Measurements from ENCODE around the gene RAG1.

RAG1 gene

DNA sequence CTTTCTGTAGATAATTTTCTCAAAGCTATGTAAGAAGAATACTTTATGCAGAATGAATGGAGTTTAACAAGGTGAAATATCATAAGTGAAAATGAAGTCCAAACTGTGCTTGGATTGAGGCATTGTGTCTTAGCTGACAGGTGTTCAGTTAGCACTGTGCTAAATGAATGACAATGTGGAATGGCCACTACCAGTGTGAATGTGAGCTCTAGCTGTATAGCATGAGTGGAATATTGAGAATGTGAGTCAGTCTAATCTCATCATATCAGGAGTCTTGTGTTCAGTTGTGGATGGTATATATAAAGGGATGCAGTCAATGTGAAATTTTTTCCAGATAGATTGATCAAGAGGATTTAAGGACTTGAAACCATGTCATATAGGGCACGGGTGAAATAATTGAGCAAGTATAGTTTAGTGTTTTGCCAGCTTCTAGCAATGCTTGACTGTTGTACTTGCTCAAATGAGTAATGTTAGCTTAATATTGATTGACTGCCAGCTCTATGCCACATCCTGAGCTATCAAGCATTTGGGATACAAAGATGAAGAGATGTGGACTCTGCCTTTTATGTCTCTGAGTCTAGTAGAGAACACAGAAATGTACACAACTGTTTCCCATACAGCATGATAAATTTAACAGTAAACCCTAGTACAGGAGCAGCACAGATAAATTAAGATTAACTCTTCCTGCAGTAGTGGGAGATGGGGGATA is 40.8 kb downstream of the RAG1 start:
- TF ChIP-seq, protein P1, sequence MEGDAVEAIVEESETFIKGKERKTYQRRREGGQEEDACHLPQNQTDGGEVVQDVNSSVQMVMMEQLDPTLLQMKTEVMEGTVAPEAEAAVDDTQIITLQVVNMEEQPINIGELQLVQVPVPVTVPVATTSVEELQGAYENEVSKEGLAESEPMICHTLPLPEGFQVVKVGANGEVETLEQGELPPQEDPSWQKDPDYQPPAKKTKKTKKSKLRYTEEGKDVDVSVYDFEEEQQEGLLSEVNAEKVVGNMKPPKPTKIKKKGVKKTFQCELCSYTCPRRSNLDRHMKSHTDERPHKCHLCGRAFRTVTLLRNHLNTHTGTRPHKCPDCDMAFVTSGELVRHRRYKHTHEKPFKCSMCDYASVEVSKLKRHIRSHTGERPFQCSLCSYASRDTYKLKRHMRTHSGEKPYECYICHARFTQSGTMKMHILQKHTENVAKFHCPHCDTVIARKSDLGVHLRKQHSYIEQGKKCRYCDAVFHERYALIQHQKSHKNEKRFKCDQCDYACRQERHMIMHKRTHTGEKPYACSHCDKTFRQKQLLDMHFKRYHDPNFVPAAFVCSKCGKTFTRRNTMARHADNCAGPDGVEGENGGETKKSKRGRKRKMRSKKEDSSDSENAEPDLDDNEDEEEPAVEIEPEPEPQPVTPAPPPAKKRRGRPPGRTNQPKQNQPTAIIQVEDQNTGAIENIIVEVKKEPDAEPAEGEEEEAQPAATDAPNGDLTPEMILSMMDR (IDR thresholded peaks at IDR 0.05; ENCODE audit: low read depth, low read length) = no peak

DNA sequence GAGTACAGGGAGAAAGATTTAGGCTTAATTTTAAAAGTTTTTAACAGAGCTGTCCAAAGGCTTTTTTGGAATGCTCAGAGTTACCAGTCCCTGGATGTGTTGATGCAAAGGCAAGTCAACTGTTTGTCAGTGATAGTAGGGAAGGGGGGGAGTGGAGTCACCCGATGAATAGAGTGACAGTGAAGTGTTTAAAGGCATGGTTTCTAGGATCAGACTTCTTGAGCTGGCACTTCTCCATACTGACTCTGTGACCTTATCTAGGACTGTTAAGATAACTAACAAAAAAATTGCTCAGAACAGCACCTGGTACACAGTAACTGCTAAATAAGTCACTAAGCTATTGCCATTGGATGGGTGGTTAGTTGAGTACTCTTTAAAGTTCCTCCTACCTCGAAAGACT is 41.6 kb downstream of the RAG1 start:
- Histone ChIP-seq H3K4me3 (ENCODE audit: low read depth, low read length) (no peak overlapping the region), H3K9me3 (no peaks in the 10 kb centered on the region), H3K27me3 (no peaks in the 10 kb centered on the region), H3K4me1 (no peaks in the 10 kb centered on the region), H3K36me3 (no peaks in the 10 kb centered on the region)
- TF ChIP-seq, protein P1 (IDR thresholded peaks at IDR 0.05; ENCODE audit: low read depth, low read length) = no peak
- DNase-seq = no peak

More for the DNA sequence above, 40.8 kb downstream of the RAG1 start:
- Histone ChIP-seq H3K4me3 (ENCODE audit: low read depth, low read length) (no peak overlapping the region), H3K27me3 (no peaks in the 10 kb centered on the region), H3K9me3 (no peaks in the 10 kb centered on the region), H3K36me3 (no peaks in the 10 kb centered on the region), H3K4me1 (no peaks in the 10 kb centered on the region)
- no peak for DNase-seq

DNA sequence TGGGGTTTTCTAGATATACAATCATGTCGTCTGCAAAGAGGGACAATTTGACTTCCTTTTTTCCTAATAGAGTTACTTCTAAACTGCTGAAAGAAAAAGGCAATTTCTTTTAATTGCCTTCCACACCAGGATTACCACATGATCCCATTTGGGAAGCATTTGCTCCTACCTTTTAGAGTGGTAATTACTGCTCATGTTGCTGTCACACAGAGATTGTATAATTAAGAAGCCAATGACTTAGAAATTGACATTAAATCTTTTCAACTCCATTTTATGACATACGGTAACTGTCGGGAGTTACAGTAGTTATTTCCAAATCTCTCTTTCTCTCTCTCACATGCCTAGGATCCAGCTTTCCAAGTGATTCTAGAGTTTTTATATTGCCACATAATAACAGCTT is 48.0 kb downstream of the RAG1 start:
- Histone ChIP-seq H3K4me3 (ENCODE audit: low read depth, low read length) (no peak overlapping the region), H3K9me3 (no peaks in the 10 kb centered on the region), H3K36me3 (no peaks in the 10 kb centered on the region), H3K27me3 (no peaks in the 10 kb centered on the region), H3K4me1 (peaks cover 11% of the 10 kb centered on the region)
- no peak for DNase-seq
- TF ChIP-seq, protein P1 (IDR thresholded peaks at IDR 0.05; ENCODE audit: low read depth, low read length) = no peak

DNA sequence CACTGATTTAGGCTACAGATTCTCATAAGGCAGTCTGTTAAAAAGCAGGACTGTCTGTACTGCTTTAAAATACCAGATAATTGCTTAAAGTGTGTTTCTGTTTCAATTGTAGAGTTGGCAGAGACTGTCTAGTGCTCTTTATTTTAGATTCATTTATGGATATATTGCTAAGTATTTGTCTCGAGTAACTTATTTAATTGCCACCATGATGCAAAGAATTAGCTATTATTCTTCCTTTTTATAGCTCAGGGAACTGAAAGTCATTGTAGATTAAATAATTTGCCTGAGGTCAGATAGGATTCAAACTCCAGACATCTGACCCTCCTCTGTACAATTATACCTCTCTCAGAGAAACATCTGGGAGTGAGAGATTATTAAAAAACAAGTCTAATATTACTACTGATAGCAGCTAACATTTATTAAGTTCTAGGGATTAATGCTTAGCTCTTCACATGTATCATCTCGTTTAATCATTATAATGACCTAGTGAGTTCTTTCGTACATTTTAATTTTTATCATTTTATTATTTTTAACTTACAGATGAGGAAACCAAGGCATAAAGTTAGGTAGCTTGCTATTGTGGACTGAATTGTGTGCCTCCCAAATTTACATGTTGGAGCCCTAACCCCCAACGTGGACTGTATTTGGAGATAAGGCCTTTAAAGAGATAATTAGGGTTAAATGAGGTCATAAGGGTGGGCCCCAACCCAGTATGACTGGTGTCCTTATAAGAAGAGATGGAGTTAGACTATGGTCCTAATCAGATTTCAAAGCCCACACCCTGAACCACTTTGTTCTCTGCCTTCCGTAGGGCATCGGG is 49.9 kb downstream of the RAG1 start:
- H3K36me3 ChIP-seq = no peaks in the 10 kb centered on the region
- H3K4me1 ChIP-seq = peaks cover 18% of the 10 kb centered on the region
- no peak overlapping the region for H3K4me3 ChIP-seq (ENCODE audit: low read depth, low read length)
- TF ChIP-seq, protein P1 (IDR thresholded peaks at IDR 0.05; ENCODE audit: low read depth, low read length) = no peak
- peak; percentile 12 for DNase-seq
- H3K27me3 ChIP-seq = no peaks in the 10 kb centered on the region
- H3K9me3 ChIP-seq = no peaks in the 10 kb centered on the region

DNA sequence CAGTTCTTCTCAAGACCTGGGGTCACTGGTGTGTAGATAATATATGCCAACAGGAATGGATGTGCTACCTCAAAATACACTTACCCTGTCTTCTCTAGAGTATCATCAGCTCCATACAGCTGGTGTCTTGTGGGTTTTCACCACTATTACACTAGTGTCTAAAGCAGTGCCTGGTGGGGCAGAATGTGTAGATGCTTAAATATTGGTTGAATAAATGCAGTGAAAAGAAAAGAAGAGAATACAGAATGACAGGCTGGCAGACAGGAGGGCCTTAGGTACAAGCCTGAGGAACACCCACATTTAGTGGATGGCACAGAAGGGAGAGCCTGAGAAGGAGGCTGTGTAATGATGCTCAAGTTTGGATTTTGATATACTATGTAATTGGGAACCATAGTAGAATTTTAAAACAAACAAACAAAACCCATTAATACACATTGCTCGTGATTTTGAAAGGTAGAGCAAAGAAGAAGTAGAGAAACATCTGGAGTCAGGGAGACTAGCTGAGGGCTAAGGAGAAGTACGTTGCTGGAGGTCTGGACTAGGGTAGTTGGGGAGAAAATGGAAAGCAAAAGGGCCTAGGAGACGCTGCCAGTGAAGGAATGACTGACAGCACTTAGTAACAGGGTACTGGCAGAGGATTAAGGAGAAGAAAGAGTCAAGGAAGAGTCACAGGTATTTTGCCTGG is 50.7 kb downstream of the RAG1 start:
- TF ChIP-seq, protein P1 (IDR thresholded peaks at IDR 0.05; ENCODE audit: low read depth, low read length) = no peak
- Histone ChIP-seq H3K4me3 (ENCODE audit: low read depth, low read length) (no peak overlapping the region), H3K9me3 (no peaks in the 10 kb centered on the region), H3K36me3 (no peaks in the 10 kb centered on the region), H3K4me1 (peaks cover 18% of the 10 kb centered on the region), H3K27me3 (no peaks in the 10 kb centered on the region)
- DNase-seq = no peak

All from BE2C (cell line).